ENCODE results near the gene CCNY.

The CCNY gene

GRCh38 chr10:35579116-35579515, 242.8 kb downstream of the CCNY start:
- no peak for DNase-seq (ENCODE audit: low spot score)

- DNase-seq (ENCODE audit: low spot score) = peak; percentile 81
Measured at GRCh38 chr10:35579726-35580422, 243.6 kb downstream of the CCNY start.

GRCh38 chr10:35580423-35580770, 244.1 kb downstream of the CCNY start:
- no peak for DNase-seq (ENCODE audit: low spot score)

- no peak for DNase-seq (ENCODE audit: low spot score)
Measured at GRCh38 chr10:35581655-35582054, 245.3 kb downstream of the CCNY start.

- no peak for DNase-seq (ENCODE audit: low spot score)
Measured at GRCh38 chr10:35584946-35585345, 248.6 kb downstream of the CCNY start.

GRCh38 chr10:35585356-35585755, 249.0 kb downstream of the CCNY start:
- DNase-seq (ENCODE audit: low spot score) = no peak

GRCh38 chr10:35585903-35586535, 249.7 kb downstream of the CCNY start:
- DNase-seq (ENCODE audit: low spot score) = no peak

- DNase-seq (ENCODE audit: low spot score) = no peak
Measured at GRCh38 chr10:35588836-35589235, 252.5 kb downstream of the CCNY start.

- DNase-seq (ENCODE audit: low spot score) = no peak
Measured at GRCh38 chr10:35592441-35592840, 256.1 kb downstream of the CCNY start.

GRCh38 chr10:35594115-35595079, 258.1 kb downstream of the CCNY start:
- no peak for DNase-seq (ENCODE audit: low spot score)

GRCh38 chr10:35595106-35595505, 258.8 kb downstream of the CCNY start:
- DNase-seq (ENCODE audit: low spot score) = no peak

- DNase-seq (ENCODE audit: low spot score) = no peak
Measured at GRCh38 chr10:35598379-35598778, 262.1 kb downstream of the CCNY start.

GRCh38 chr10:35600193-35600592, 263.9 kb downstream of the CCNY start:
- no peak for DNase-seq (ENCODE audit: low spot score)

GRCh38 chr10:35605191-35605590, 268.9 kb downstream of the CCNY start, which contains the start of gene GJD4:
Gene GJD4 (plus strand): TSS chr10:35605341. CDS start chr10:35605568, 227 bp downstream.
- no peak for DNase-seq (ENCODE audit: low spot score)

GRCh38 chr10:35606430-35606829, 270.1 kb downstream of the CCNY start:
- no peak for DNase-seq (ENCODE audit: low spot score)

GRCh38 chr10:35607475-35608327, 271.4 kb downstream of the CCNY start:
- DNase-seq (ENCODE audit: low spot score) = no peak

- no peak for DNase-seq (ENCODE audit: low spot score)
Measured at GRCh38 chr10:35608328-35608672, 272.0 kb downstream of the CCNY start.

- DNase-seq (ENCODE audit: low spot score) = no peak
Measured at GRCh38 chr10:35611750-35612149, 275.4 kb downstream of the CCNY start.

- DNase-seq (ENCODE audit: low spot score) = no peak
Measured at GRCh38 chr10:35612385-35613106, 276.2 kb downstream of the CCNY start.

- DNase-seq (ENCODE audit: low spot score) = no peak
Measured at GRCh38 chr10:35613107-35613440, 276.8 kb downstream of the CCNY start.
